ENCODE data around the gene LCN1.

Gene LCN1

GRCh38 chr9:135552698-135553171 lies 31.5 kb downstream of the LCN1 start:
- Histone ChIP-seq H3K27me3 (ENCODE audit: insufficient read depth, low read length, poor library complexity, severe bottlenecking) (no peaks in the 10 kb centered on the region), H3K4me3 (ENCODE audit: low read length, poor library complexity, severe bottlenecking) (no peak overlapping the region), H3K4me2 (ENCODE audit: low read depth, low read length, poor library complexity, severe bottlenecking) (no peak overlapping the region), H3K36me3 (ENCODE audit: insufficient read depth, low read length) (no peaks in the 10 kb centered on the region), H3K79me2 (ENCODE audit: insufficient read depth, low read length) (no peaks in the 10 kb centered on the region), H3F3A (ENCODE audit: low read depth) (no peaks in the 10 kb centered on the region), H3K9me3 (ENCODE audit: insufficient read depth, low read depth, low read length) (peaks cover 13% of the 10 kb centered on the region; the same call in 1 of the 2 replicates), H2AFZ (ENCODE audit: low read length) (no peak overlapping the region), H3K4me1 (ENCODE audit: insufficient read depth, low read length, poor library complexity, severe bottlenecking) (no peaks in the 10 kb centered on the region), H3K9me2 (replicated peaks; ENCODE audit: low read depth, low read length) (no peaks in the 10 kb centered on the region), H3K9ac (ENCODE audit: low read depth, low read length, poor library complexity, severe bottlenecking) (no peak overlapping the region), H4K20me1 (ENCODE audit: insufficient read depth, low read length, poor library complexity, severe bottlenecking) (no peaks in the 10 kb centered on the region)
- TF ChIP-seq EZH2phosphoT487 (IDR thresholded peaks at IDR 0.05; ENCODE audit: borderline replicate concordance) = no peak
- TF ChIP-seq CTCF (conservative IDR thresholded peaks at IDR 0.05; ENCODE audit: low read length) = no peak

GRCh38 chr9:135554718-135555117 lies 33.5 kb downstream of the LCN1 start:
- Histone ChIP-seq H3K9me2 (replicated peaks; ENCODE audit: low read depth, low read length) (no peaks in the 10 kb centered on the region), H4K20me1 (ENCODE audit: insufficient read depth, low read length, poor library complexity, severe bottlenecking) (no peaks in the 10 kb centered on the region), H3K36me3 (ENCODE audit: insufficient read depth, low read length) (no peaks in the 10 kb centered on the region), H3K9ac (ENCODE audit: low read depth, low read length, poor library complexity, severe bottlenecking) (no peak overlapping the region), H2AFZ (ENCODE audit: low read length) (no peak overlapping the region), H3K79me2 (ENCODE audit: insufficient read depth, low read length) (no peaks in the 10 kb centered on the region), H3K4me3 (ENCODE audit: low read length, poor library complexity, severe bottlenecking) (no peak overlapping the region), H3K4me1 (ENCODE audit: insufficient read depth, low read length, poor library complexity, severe bottlenecking) (no peaks in the 10 kb centered on the region), H3K27me3 (ENCODE audit: insufficient read depth, low read length, poor library complexity, severe bottlenecking) (no peaks in the 10 kb centered on the region), H3F3A (ENCODE audit: low read depth) (no peaks in the 10 kb centered on the region), H3K4me2 (ENCODE audit: low read depth, low read length, poor library complexity, severe bottlenecking) (no peak overlapping the region), H3K9me3 (ENCODE audit: insufficient read depth, low read depth, low read length) (peaks cover 13% of the 10 kb centered on the region; the same call in 1 of the 2 replicates)
- no peak for TF ChIP-seq CTCF (conservative IDR thresholded peaks at IDR 0.05; ENCODE audit: low read length)
- TF ChIP-seq EZH2phosphoT487 (IDR thresholded peaks at IDR 0.05; ENCODE audit: borderline replicate concordance) = no peak

GRCh38 chr9:135555203-135555602 lies 34.0 kb downstream of the LCN1 start:
- H3K27me3 ChIP-seq (ENCODE audit: insufficient read depth, low read length, poor library complexity, severe bottlenecking) = no peaks in the 10 kb centered on the region
- H3K4me2 ChIP-seq (ENCODE audit: low read depth, low read length, poor library complexity, severe bottlenecking) = no peak overlapping the region

More at GRCh38 chr9:135555203-135555602, 34.0 kb downstream of the LCN1 start:
- Histone ChIP-seq H3K79me2 (ENCODE audit: insufficient read depth, low read length) (no peaks in the 10 kb centered on the region), H3K36me3 (ENCODE audit: insufficient read depth, low read length) (no peaks in the 10 kb centered on the region), H3F3A (ENCODE audit: low read depth) (no peaks in the 10 kb centered on the region), H3K4me3 (ENCODE audit: low read length, poor library complexity, severe bottlenecking) (no peak overlapping the region), H3K9me3 (ENCODE audit: insufficient read depth, low read depth, low read length) (peaks cover 13% of the 10 kb centered on the region; the same call in 1 of the 2 replicates), H3K9me2 (replicated peaks; ENCODE audit: low read depth, low read length) (no peaks in the 10 kb centered on the region), H4K20me1 (ENCODE audit: insufficient read depth, low read length, poor library complexity, severe bottlenecking) (no peaks in the 10 kb centered on the region), H2AFZ (ENCODE audit: low read length) (no peak overlapping the region), H3K9ac (ENCODE audit: low read depth, low read length, poor library complexity, severe bottlenecking) (no peak overlapping the region), H3K4me1 (ENCODE audit: insufficient read depth, low read length, poor library complexity, severe bottlenecking) (no peaks in the 10 kb centered on the region)
- no peak for TF ChIP-seq CTCF (conservative IDR thresholded peaks at IDR 0.05; ENCODE audit: low read length)
